Measurements from ENCODE around the gene SPIB.
"Not testable (repeated sequence)": the region's sequence is repeated elsewhere in the genome, so short reads cannot be mapped to it uniquely, and the experiment has no call there.

Gene SPIB

GRCh38 chr19:50390952-50391351 is 27.8 kb upstream of the SPIB start:
- DNase-seq (ENCODE audit: low read depth in 3 of 3): not testable (repeated sequence)

- no peak for DNase-seq (ENCODE audit: low read depth in 3 of 3)
Measured at GRCh38 chr19:50392759-50393158, 26.0 kb upstream of the SPIB start.

- DNase-seq (ENCODE audit: low read depth in 3 of 3): no peak
Measured at GRCh38 chr19:50393589-50393988, 25.1 kb upstream of the SPIB start.

- no peak for DNase-seq (ENCODE audit: low read depth in 3 of 3)
Measured at GRCh38 chr19:50394017-50394416, 24.7 kb upstream of the SPIB start.

- no peak for DNase-seq (ENCODE audit: low read depth in 3 of 3)
Measured at GRCh38 chr19:50398675-50399367, 19.9 kb upstream of the SPIB start.

GRCh38 chr19:50399368-50399745 is 19.4 kb upstream of the SPIB start:
- DNase-seq (ENCODE audit: low read depth in 3 of 3): no peak

- DNase-seq (ENCODE audit: low read depth in 3 of 3): no peak
Measured at GRCh38 chr19:50401605-50402450, 16.9 kb upstream of the SPIB start.

GRCh38 chr19:50402544-50403301 is 16.0 kb upstream of the SPIB start:
- DNase-seq (ENCODE audit: low read depth in 3 of 3): no peak

GRCh38 chr19:50406156-50406820 is 12.4 kb upstream of the SPIB start:
- no peak for DNase-seq (ENCODE audit: low read depth in 3 of 3)

GRCh38 chr19:50406829-50407228 is 11.9 kb upstream of the SPIB start:
- no peak for DNase-seq (ENCODE audit: low read depth in 3 of 3)

GRCh38 chr19:50409347-50409746 is 9.4 kb upstream of the SPIB start:
- no peak for DNase-seq (ENCODE audit: low read depth in 3 of 3)

- DNase-seq (ENCODE audit: low read depth in 3 of 3): no peak
Measured at GRCh38 chr19:50410109-50410508, 8.6 kb upstream of the SPIB start.

GRCh38 chr19:50412419-50412818 is 6.3 kb upstream of the SPIB start:
- no peak for DNase-seq (ENCODE audit: low read depth in 3 of 3)

- no peak for DNase-seq (ENCODE audit: low read depth in 3 of 3)
Measured at GRCh38 chr19:50413096-50413495, 5.6 kb upstream of the SPIB start.

GRCh38 chr19:50413531-50413930 is 5.2 kb upstream of the SPIB start:
- no peak for DNase-seq (ENCODE audit: low read depth in 3 of 3)

GRCh38 chr19:50414864-50415660 is 3.7 kb upstream of the SPIB start:
- peak; percentile 52 to 64 (median 63) for DNase-seq (ENCODE audit: low read depth in 3 of 3)

- no peak for DNase-seq (ENCODE audit: low read depth in 3 of 3)
Measured at GRCh38 chr19:50415661-50416033, 3.1 kb upstream of the SPIB start.

- DNase-seq (ENCODE audit: low read depth in 3 of 3): no peak
Measured at GRCh38 chr19:50416034-50416977, 2.4 kb upstream of the SPIB start.

- DNase-seq (ENCODE audit: low read depth in 3 of 3): no peak
Measured at GRCh38 chr19:50417111-50418081, 1.3 kb upstream of the SPIB start.
